H1 (cell line): ENCODE data around the gene EXOSC6. TPM values are rescaled to one million over a fixed set of nuclear protein-coding genes. Genes with fewer than 3 reads are reported as not detected.

Experiments used
- CREB1 ChIP-seq: IDR thresholded peaks from 2 replicates; pipeline ENCODE4 v1.6.1; 2012; ENCODE audit warnings: inconsistent platforms
- KDM4A ChIP-seq: IDR thresholded peaks from one replicate; pipeline ENCODE4 v1.7.1; 2012; ENCODE audit warnings: low read depth, mild to moderate bottlenecking, moderate library complexity, low read length, inconsistent platforms; ENCODE audit not compliant: severe bottlenecking
- POU5F1 ChIP-seq: IDR thresholded peaks from 2 replicates; pipeline ENCODE4 v1.6.1; 2011; ENCODE audit warnings: low read depth, mild to moderate bottlenecking, low read length, moderate library complexity
- SP4 ChIP-seq: IDR thresholded peaks from 2 replicates; pipeline ENCODE4 v1.6.1; 2012; ENCODE audit warnings: low read length, inconsistent platforms
- SUZ12 ChIP-seq: fragments of 200-600 bp; sonication (generic); IDR thresholded peaks from 2 replicates; pipeline ENCODE4 v1.6.1; 2012; ENCODE audit warnings: mild to moderate bottlenecking, inconsistent platforms, low read length, moderate library complexity, mixed read lengths
- TBP ChIP-seq: IDR thresholded peaks from 2 replicates; pipeline ENCODE4 v1.6.1; 2011; ENCODE audit warnings: low read depth, low read length, improper control_type of control experiment
- polyA plus RNA-seq, 7 experiments: library from polyadenylated mRNA; depleted of rRNA in 3 of 7; stranded (reverse) in 5 of 7; unstranded in 2 of 7; fragments of >200 nt in 5 of 7; fragments of 200-250 nt in 2 of 7; gene quantifications; 1 replicate in 5 of 7; 2 replicates in 1 of 7; 4 replicates in 1 of 7; pipeline versions ENCODE4 v1.2.1 to v1.2.3, GENCODE V29; 2011 to 2013; ENCODE audit warnings: missing spikeins in 2 of 7, mixed read lengths in 2 of 7
- total RNA-seq: library from RNA; stranded (reverse); fragmentation: NEBNext Ultra II Directional; extraction: Animal tissue kit (Norgen Biotek cat#: 25700); gene quantifications from 2 replicates; pipeline ENCODE4 v1.2.1, GENCODE V29; 2021
- TF ChIP-seq, protein P1 (sequence below): fragments of 300-600 bp; sonication (generic); IDR thresholded peaks from 2 replicates; pipeline ENCODE4 v1.7.1; 2012; ENCODE audit warnings: low read length, moderate library complexity, mild to moderate bottlenecking, inconsistent platforms; ENCODE audit not compliant: insufficient replicate concordance
- TF ChIP-seq, protein P2 (sequence below): IDR thresholded peaks from 2 replicates; pipeline ENCODE4 v1.6.1; 2011; ENCODE audit warnings: low read depth, mild to moderate bottlenecking, low read length; ENCODE audit not compliant: insufficient read depth

Gene EXOSC6
- total and polyA plus RNA-seq, 2 of the 8 experiments (the other 6 are each of a cell fraction or from before 2014, with no cell fraction given): 9.7 to 22.5 TPM

DNA sequence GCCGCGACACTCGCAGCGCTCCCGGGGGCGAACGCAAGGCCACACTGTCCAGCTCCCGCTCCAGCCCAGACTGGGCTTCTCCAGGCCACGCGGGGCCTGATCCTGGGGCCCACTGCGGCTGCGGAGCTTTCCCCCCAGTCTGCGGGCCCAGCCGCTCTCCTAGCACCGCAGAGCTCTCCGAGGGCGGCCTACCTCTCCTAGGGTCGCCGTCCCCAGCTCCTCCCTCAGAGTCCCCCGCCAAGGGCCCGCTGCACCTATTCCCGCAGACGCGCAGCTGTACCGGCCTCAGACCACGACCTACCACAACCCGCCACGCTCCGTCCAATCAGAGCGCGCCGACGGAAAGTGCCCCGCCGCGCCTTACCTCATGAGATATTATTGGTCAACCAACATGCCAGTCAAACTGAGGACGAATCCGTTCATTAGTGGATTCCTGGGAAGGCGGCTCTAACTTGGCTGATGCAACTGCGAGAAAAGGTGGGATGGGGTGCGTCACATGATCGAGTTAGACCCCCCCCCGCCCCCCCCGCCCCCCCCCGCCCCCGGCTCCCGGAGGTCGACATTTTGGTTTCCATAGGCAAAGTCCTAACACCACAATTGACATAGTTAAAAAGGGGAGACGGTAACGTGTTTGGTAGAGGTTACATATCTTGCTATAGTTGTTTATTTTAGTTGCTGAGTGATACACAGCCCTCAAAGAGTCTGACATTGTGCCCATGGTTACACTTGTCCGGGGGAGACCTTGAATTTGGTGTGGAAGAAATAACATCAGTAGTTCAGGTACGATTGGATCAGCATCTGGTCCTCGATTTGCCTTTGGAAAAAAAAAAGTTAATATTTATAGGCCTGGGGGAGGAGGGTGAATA, 37.7 kb upstream of the EXOSC6 start, which contains the start of gene AARS1 (continued):
- TF ChIP-seq, protein P1, sequence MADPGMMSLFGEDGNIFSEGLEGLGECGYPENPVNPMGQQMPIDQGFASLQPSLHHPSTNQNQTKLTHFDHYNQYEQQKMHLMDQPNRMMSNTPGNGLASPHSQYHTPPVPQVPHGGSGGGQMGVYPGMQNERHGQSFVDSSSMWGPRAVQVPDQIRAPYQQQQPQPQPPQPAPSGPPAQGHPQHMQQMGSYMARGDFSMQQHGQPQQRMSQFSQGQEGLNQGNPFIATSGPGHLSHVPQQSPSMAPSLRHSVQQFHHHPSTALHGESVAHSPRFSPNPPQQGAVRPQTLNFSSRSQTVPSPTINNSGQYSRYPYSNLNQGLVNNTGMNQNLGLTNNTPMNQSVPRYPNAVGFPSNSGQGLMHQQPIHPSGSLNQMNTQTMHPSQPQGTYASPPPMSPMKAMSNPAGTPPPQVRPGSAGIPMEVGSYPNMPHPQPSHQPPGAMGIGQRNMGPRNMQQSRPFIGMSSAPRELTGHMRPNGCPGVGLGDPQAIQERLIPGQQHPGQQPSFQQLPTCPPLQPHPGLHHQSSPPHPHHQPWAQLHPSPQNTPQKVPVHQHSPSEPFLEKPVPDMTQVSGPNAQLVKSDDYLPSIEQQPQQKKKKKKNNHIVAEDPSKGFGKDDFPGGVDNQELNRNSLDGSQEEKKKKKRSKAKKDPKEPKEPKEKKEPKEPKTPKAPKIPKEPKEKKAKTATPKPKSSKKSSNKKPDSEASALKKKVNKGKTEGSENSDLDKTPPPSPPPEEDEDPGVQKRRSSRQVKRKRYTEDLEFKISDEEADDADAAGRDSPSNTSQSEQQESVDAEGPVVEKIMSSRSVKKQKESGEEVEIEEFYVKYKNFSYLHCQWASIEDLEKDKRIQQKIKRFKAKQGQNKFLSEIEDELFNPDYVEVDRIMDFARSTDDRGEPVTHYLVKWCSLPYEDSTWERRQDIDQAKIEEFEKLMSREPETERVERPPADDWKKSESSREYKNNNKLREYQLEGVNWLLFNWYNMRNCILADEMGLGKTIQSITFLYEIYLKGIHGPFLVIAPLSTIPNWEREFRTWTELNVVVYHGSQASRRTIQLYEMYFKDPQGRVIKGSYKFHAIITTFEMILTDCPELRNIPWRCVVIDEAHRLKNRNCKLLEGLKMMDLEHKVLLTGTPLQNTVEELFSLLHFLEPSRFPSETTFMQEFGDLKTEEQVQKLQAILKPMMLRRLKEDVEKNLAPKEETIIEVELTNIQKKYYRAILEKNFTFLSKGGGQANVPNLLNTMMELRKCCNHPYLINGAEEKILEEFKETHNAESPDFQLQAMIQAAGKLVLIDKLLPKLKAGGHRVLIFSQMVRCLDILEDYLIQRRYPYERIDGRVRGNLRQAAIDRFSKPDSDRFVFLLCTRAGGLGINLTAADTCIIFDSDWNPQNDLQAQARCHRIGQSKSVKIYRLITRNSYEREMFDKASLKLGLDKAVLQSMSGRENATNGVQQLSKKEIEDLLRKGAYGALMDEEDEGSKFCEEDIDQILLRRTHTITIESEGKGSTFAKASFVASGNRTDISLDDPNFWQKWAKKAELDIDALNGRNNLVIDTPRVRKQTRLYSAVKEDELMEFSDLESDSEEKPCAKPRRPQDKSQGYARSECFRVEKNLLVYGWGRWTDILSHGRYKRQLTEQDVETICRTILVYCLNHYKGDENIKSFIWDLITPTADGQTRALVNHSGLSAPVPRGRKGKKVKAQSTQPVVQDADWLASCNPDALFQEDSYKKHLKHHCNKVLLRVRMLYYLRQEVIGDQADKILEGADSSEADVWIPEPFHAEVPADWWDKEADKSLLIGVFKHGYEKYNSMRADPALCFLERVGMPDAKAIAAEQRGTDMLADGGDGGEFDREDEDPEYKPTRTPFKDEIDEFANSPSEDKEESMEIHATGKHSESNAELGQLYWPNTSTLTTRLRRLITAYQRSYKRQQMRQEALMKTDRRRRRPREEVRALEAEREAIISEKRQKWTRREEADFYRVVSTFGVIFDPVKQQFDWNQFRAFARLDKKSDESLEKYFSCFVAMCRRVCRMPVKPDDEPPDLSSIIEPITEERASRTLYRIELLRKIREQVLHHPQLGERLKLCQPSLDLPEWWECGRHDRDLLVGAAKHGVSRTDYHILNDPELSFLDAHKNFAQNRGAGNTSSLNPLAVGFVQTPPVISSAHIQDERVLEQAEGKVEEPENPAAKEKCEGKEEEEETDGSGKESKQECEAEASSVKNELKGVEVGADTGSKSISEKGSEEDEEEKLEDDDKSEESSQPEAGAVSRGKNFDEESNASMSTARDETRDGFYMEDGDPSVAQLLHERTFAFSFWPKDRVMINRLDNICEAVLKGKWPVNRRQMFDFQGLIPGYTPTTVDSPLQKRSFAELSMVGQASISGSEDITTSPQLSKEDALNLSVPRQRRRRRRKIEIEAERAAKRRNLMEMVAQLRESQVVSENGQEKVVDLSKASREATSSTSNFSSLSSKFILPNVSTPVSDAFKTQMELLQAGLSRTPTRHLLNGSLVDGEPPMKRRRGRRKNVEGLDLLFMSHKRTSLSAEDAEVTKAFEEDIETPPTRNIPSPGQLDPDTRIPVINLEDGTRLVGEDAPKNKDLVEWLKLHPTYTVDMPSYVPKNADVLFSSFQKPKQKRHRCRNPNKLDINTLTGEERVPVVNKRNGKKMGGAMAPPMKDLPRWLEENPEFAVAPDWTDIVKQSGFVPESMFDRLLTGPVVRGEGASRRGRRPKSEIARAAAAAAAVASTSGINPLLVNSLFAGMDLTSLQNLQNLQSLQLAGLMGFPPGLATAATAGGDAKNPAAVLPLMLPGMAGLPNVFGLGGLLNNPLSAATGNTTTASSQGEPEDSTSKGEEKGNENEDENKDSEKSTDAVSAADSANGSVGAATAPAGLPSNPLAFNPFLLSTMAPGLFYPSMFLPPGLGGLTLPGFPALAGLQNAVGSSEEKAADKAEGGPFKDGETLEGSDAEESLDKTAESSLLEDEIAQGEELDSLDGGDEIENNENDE: no peak
- TF ChIP-seq, protein P2, sequence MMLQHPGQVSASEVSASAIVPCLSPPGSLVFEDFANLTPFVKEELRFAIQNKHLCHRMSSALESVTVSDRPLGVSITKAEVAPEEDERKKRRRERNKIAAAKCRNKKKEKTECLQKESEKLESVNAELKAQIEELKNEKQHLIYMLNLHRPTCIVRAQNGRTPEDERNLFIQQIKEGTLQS: peak; percentile 80
- TF ChIP-seq TBP: peak; percentile 94
- no peak for TF ChIP-seq POU5F1
- no peak for TF ChIP-seq KDM4A
- TF ChIP-seq SP4: no peak
- peak; percentile 84; the same call in 1 of the 2 replicates for TF ChIP-seq CREB1
- no peak for TF ChIP-seq SUZ12
